OCI-LY3 (cell line): ENCODE measurements around the gene NOL4L.

Experiments used
- H2AFZ ChIP-seq: fragments of 200-600, 300-600 bp; shearing (Covaris generic); 2 replicates; pipeline ENCODE4 v1.6.0; 2014; ENCODE audit warnings: antibody characterized with exemption, low read depth, low read length
- H3K27ac ChIP-seq: fragments of 200-600, 300-600 bp; sonication (generic); 2 replicates; pipeline ENCODE4 v1.5.1; 2014; ENCODE audit warnings: mild to moderate bottlenecking, low read length, moderate library complexity, mixed read lengths
- H3K27me3 ChIP-seq: fragments of 200-600, 300-600 bp; sonication (generic); 2 replicates; pipeline ENCODE4 v1.6.1; 2014; ENCODE audit warnings: low read depth, low read length, mixed read lengths
- H3K36me3 ChIP-seq: fragments of 200-600, 300-600 bp; sonication (generic); replicated peaks from 2 replicates; pipeline ENCODE3; 2014; ENCODE audit warnings: low read depth, low read length, mixed read lengths
- H3K4me1 ChIP-seq: fragments of 300-600, 200-600 bp; sonication (generic); 2 replicates; pipeline ENCODE4 v1.6.1; 2014; ENCODE audit warnings: low read length, mixed read lengths
- H3K4me2 ChIP-seq: fragments of 200-600, 300-600 bp; sonication (generic); 2 replicates; pipeline ENCODE4 v1.6.1; 2014; ENCODE audit warnings: low read length, mixed read lengths
- H3K4me3 ChIP-seq: fragments of 300-600, 200-600 bp; sonication (generic); 2 replicates; pipeline ENCODE4 v1.5.1; 2014; ENCODE audit warnings: antibody characterized with exemption, mild to moderate bottlenecking, low read length, moderate library complexity
- H3K79me2 ChIP-seq: fragments of 300-600, 200-600 bp; shearing (Covaris generic); 2 replicates; pipeline ENCODE4 v1.6.1; 2014; ENCODE audit warnings: mild to moderate bottlenecking, low read length, mixed read lengths
- H3K9ac ChIP-seq: fragments of 300-600, 200-600 bp; shearing (Covaris generic); 2 replicates; pipeline ENCODE4 v1.6.0; 2014; ENCODE audit warnings: mild to moderate bottlenecking, low read length, moderate library complexity
- H3K9me3 ChIP-seq: fragments of 200-600, 300-600 bp; shearing (Covaris generic); 2 replicates; pipeline ENCODE4 v1.6.1; 2014; ENCODE audit warnings: low read length, mixed read lengths; ENCODE audit not compliant: insufficient read depth
- H4K20me1 ChIP-seq: fragments of 200-600, 300-600 bp; sonication (generic); 2 replicates; pipeline ENCODE4 v1.6.1; 2016; ENCODE audit warnings: low read length, mixed read lengths; ENCODE audit not compliant: insufficient read depth
- EZH2phosphoT487 ChIP-seq: fragments of 200-600 bp; shearing (Covaris generic); IDR thresholded peaks from 2 replicates; pipeline ENCODE4 v1.6.1; 2018; ENCODE audit warnings: antibody characterized with exemption, mixed run types, low read depth
- TF ChIP-seq, protein P1 (sequence below): fragments of 200-600, 300-600 bp; sonication (generic); IDR thresholded peaks from 2 replicates; pipeline ENCODE4 v1.5.1; 2014; ENCODE audit warnings: antibody characterized with exemption, low read length, low read depth

Gene NOL4L

GRCh38 chr20:32573167-32573851 is 11.8 kb downstream of the NOL4L start:
- Histone ChIP-seq H3K4me3 (no peak overlapping the region), H2AFZ (no peak overlapping the region), H3K36me3 (no peaks in the 10 kb centered on the region), H3K27me3 (peaks cover 68% of the 10 kb centered on the region), H4K20me1 (no peaks in the 10 kb centered on the region), H3K9me3 (no peaks in the 10 kb centered on the region), H3K79me2 (no peaks in the 10 kb centered on the region), H3K9ac (no peak overlapping the region), H3K4me2 (no peak overlapping the region), H3K4me1 (0 out of 2 replicates have a peak, but pooled peaks cover 5% of the 10 kb centered on the region), H3K27ac (no peak overlapping the region)
- TF ChIP-seq EZH2phosphoT487, result no peak
- TF ChIP-seq, protein P1, sequence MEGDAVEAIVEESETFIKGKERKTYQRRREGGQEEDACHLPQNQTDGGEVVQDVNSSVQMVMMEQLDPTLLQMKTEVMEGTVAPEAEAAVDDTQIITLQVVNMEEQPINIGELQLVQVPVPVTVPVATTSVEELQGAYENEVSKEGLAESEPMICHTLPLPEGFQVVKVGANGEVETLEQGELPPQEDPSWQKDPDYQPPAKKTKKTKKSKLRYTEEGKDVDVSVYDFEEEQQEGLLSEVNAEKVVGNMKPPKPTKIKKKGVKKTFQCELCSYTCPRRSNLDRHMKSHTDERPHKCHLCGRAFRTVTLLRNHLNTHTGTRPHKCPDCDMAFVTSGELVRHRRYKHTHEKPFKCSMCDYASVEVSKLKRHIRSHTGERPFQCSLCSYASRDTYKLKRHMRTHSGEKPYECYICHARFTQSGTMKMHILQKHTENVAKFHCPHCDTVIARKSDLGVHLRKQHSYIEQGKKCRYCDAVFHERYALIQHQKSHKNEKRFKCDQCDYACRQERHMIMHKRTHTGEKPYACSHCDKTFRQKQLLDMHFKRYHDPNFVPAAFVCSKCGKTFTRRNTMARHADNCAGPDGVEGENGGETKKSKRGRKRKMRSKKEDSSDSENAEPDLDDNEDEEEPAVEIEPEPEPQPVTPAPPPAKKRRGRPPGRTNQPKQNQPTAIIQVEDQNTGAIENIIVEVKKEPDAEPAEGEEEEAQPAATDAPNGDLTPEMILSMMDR, result no peak

GRCh38 chr20:32572271-32572968 is 12.7 kb downstream of the NOL4L start:
- no peaks in the 10 kb centered on the region for H4K20me1 ChIP-seq
- H2AFZ ChIP-seq, result no peak overlapping the region
- 0 out of 2 replicates have a peak, but pooled peaks cover 1% of the 10 kb centered on the region for H3K4me1 ChIP-seq
- H3K79me2 ChIP-seq, result no peaks in the 10 kb centered on the region
- no peaks in the 10 kb centered on the region for H3K36me3 ChIP-seq
- no peak overlapping the region for H3K4me2 ChIP-seq
- TF ChIP-seq, protein P1, result no peak
- peaks cover 71% of the 10 kb centered on the region for H3K27me3 ChIP-seq
- no peak overlapping the region for H3K9ac ChIP-seq
- no peak overlapping the region for H3K27ac ChIP-seq
- H3K9me3 ChIP-seq, result no peaks in the 10 kb centered on the region
- H3K4me3 ChIP-seq, result no peak overlapping the region

DNA sequence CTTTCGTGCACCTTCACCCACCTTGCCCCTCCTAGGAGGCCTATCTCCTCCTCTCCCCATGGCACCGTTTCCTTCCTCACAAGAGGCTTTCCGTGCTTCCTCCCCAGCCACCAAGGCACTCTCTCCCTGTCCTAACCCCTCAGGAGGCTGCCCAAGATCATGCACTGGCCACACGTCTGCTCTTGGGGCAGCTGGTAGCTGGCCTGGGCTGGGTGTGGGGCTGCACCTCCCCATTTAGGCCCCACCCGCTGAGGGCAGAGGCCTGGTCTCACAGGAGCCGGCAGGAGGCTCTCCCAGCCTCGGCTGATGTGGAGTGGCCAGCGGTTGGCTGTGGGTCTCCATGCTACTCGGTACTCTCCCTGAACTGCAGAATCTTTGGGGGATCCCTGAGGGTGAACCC is 13.6 kb downstream of the NOL4L start:
- H3K36me3 ChIP-seq, result no peaks in the 10 kb centered on the region
- H3K9ac ChIP-seq, result no peak overlapping the region
- no peak overlapping the region for H3K4me3 ChIP-seq
- H3K79me2 ChIP-seq, result no peaks in the 10 kb centered on the region
- H4K20me1 ChIP-seq, result no peaks in the 10 kb centered on the region
- no peak overlapping the region for H3K27ac ChIP-seq
- TF ChIP-seq, protein P1, result no peak
- no peak for TF ChIP-seq EZH2phosphoT487
- no peaks in the 10 kb centered on the region for H3K4me1 ChIP-seq
- H3K27me3 ChIP-seq, result peaks cover 64% of the 10 kb centered on the region
- no peaks in the 10 kb centered on the region for H3K9me3 ChIP-seq
- H3K4me2 ChIP-seq, result no peak overlapping the region
- no peak overlapping the region for H2AFZ ChIP-seq

- TF ChIP-seq, protein P1, result no peak
- no peak for TF ChIP-seq EZH2phosphoT487
- Histone ChIP-seq H3K9me3 (no peaks in the 10 kb centered on the region), H3K27ac (no peak overlapping the region), H3K4me3 (no peak overlapping the region), H3K4me1 (no peaks in the 10 kb centered on the region), H3K9ac (no peak overlapping the region), H3K36me3 (no peaks in the 10 kb centered on the region), H3K79me2 (no peaks in the 10 kb centered on the region), H3K27me3 (peaks cover 55% of the 10 kb centered on the region), H2AFZ (no peak overlapping the region), H4K20me1 (no peaks in the 10 kb centered on the region), H3K4me2 (no peak overlapping the region)
Observed at GRCh38 chr20:32570401-32571190, 14.5 kb downstream of the NOL4L start.
